OCI-LY1 (cell line): ENCODE measurements around the gene UMPS.

Experiments used
- EZH2 ChIP-seq: fragments of 200-600 bp; sonication (generic), shearing (Covaris generic); IDR thresholded peaks from 2 replicates; pipeline ENCODE4 v1.8.0; 2017; ENCODE audit warnings: borderline replicate concordance, mixed run types, mild to moderate bottlenecking, antibody characterized with exemption, low read length, moderate library complexity, mixed read lengths
- TF ChIP-seq, protein P1 (sequence below): fragments of 200-600 bp; sonication (generic), shearing (Covaris generic); IDR thresholded peaks from 2 replicates; pipeline ENCODE4 v1.5.1; 2017; ENCODE audit warnings: mild to moderate bottlenecking, antibody characterized with exemption, low read length, moderate library complexity, mixed read lengths

DNA sequence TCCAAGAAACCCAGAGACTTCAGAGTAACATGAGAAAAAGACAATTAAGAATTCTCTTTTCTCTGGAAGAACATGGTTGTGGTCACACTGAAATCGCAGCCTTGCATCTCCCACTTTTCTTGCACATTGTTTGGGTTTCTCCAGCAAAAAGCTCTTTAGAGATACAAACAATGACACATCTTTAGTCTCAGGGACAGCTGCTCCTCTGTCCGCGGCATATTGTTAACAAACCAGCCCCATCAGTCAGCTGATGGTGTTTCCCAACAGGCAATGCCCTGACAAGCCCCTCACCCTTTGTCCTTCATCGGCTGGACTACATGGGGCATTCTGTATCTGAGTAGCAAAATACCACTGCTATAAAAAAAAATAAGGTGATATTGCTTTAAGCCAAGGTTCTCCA is 53.4 kb downstream of the UMPS start:
- TF ChIP-seq EZH2: no peak
- TF ChIP-seq, protein P1, sequence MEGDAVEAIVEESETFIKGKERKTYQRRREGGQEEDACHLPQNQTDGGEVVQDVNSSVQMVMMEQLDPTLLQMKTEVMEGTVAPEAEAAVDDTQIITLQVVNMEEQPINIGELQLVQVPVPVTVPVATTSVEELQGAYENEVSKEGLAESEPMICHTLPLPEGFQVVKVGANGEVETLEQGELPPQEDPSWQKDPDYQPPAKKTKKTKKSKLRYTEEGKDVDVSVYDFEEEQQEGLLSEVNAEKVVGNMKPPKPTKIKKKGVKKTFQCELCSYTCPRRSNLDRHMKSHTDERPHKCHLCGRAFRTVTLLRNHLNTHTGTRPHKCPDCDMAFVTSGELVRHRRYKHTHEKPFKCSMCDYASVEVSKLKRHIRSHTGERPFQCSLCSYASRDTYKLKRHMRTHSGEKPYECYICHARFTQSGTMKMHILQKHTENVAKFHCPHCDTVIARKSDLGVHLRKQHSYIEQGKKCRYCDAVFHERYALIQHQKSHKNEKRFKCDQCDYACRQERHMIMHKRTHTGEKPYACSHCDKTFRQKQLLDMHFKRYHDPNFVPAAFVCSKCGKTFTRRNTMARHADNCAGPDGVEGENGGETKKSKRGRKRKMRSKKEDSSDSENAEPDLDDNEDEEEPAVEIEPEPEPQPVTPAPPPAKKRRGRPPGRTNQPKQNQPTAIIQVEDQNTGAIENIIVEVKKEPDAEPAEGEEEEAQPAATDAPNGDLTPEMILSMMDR: no peak
